ENCODE results near the gene RIPOR3. TPM values are rescaled to one million over a fixed set of nuclear protein-coding genes. Genes with fewer than 3 reads are reported as not detected.

Gene RIPOR3
- total and polyA plus RNA-seq, 2 donors from 2014 or later = 10.5 to 14.6 TPM

GRCh38 chr20:50664254-50664653 lies 27.1 kb downstream of the RIPOR3 start:
- H3K4me1 ChIP-seq (ENCODE audit: control insufficient read depth in 2 of 3, insufficient read depth in 2 of 3, low read depth in 1 of 3, low read length in 3 of 3) = peaks cover 0 to 47% (median 37%) of the 10 kb centered on the region in 3 donors
- intact Hi-C loops (cut with DNase I) = no loop called here
- no peak for TF ChIP-seq CTCF (IDR thresholded peaks at IDR 0.05; ENCODE audit: borderline replicate concordance, extremely low read depth, insufficient read depth)
- H3K4me3 ChIP-seq (ENCODE audit: low read length in 3 of 3) = no peak overlapping the region
- peak overlapping the region; percentile 86 to 94 for H3K27ac ChIP-seq (ENCODE audit: low read depth in 2 of 2, low read length in 2 of 2)
- H3K9me3 ChIP-seq (ENCODE audit: control insufficient read depth in 2 of 3, insufficient read depth in 1 of 3, low read length in 3 of 3) = no peaks in the 10 kb centered on the region
- FAIRE-seq = no peak
- DNase-seq = no peak
- H3K9ac ChIP-seq (ENCODE audit: low read length in 3 of 3) = peak overlapping the region in 1 of 3 donors; percentile 60
- H3K36me3 ChIP-seq (ENCODE audit: control insufficient read depth in 2 of 3, insufficient read depth in 3 of 3, low read length in 3 of 3) = no peaks in the 10 kb centered on the region
- H3K27me3 ChIP-seq (ENCODE audit: control insufficient read depth, insufficient read depth, low read length) = no peaks in the 10 kb centered on the region

- TF ChIP-seq CTCF (IDR thresholded peaks at IDR 0.05; ENCODE audit: borderline replicate concordance, extremely low read depth, insufficient read depth) = peak; percentile 27
- Histone ChIP-seq H3K27ac (ENCODE audit: low read depth in 2 of 2, low read length in 2 of 2) (peak overlapping the region; percentile 94 to 98), H3K27me3 (ENCODE audit: control insufficient read depth, insufficient read depth, low read length) (no peaks in the 10 kb centered on the region), H3K36me3 (ENCODE audit: control insufficient read depth in 2 of 3, insufficient read depth in 3 of 3, low read length in 3 of 3) (no peaks in the 10 kb centered on the region), H3K4me3 (ENCODE audit: low read length in 3 of 3) (no peak overlapping the region), H3K9me3 (ENCODE audit: control insufficient read depth in 2 of 3, insufficient read depth in 1 of 3, low read length in 3 of 3) (no peaks in the 10 kb centered on the region), H3K4me1 (ENCODE audit: control insufficient read depth in 2 of 3, insufficient read depth in 2 of 3, low read depth in 1 of 3, low read length in 3 of 3) (peaks cover 0 to 48% (median 46%) of the 10 kb centered on the region in 3 donors), H3K9ac (ENCODE audit: low read length in 3 of 3) (peak overlapping the region in 1 of 3 donors; percentile 74)
- intact Hi-C loops (cut with DNase I) = no loop called here
- no peak for FAIRE-seq
- DNase-seq = peak; percentile 41 to 84 (median 56)
These were observed 28.1 kb downstream of the RIPOR3 start for GRCh38 chr20:50663095-50663821.

- DNase-seq = no peak
- Histone ChIP-seq H3K4me1 (ENCODE audit: control insufficient read depth in 2 of 3, insufficient read depth in 2 of 3, low read depth in 1 of 3, low read length in 3 of 3) (peaks cover 0 to 44% (median 41%) of the 10 kb centered on the region in 3 donors), H3K27me3 (ENCODE audit: control insufficient read depth, insufficient read depth, low read length) (no peaks in the 10 kb centered on the region), H3K27ac (ENCODE audit: low read depth in 2 of 2, low read length in 2 of 2) (peak overlapping the region; percentile 27 to 63), H3K4me3 (ENCODE audit: low read length in 3 of 3) (no peak overlapping the region), H3K9me3 (ENCODE audit: control insufficient read depth in 2 of 3, insufficient read depth in 1 of 3, low read length in 3 of 3) (no peaks in the 10 kb centered on the region), H3K9ac (ENCODE audit: low read length in 3 of 3) (no peak overlapping the region), H3K36me3 (ENCODE audit: control insufficient read depth in 2 of 3, insufficient read depth in 3 of 3, low read length in 3 of 3) (no peaks in the 10 kb centered on the region)
- no peak for FAIRE-seq
- no peak for TF ChIP-seq CTCF (IDR thresholded peaks at IDR 0.05; ENCODE audit: borderline replicate concordance, extremely low read depth, insufficient read depth)
- intact Hi-C loops (cut with DNase I) = no loop called here
These were observed 31.2 kb downstream of the RIPOR3 start for GRCh38 chr20:50659975-50660670.

Data from kidney (tissue), 14 donors.